Iris pigment epithelial cell (primary cell): ENCODE results near the gene ARHGEF28.

Source experiments
- DNase-seq: peaks from one replicate; pipeline ENCODE4 v3.0.0-alpha.2; 2011; ENCODE audit warnings: low read depth

ARHGEF28 gene

DNA sequence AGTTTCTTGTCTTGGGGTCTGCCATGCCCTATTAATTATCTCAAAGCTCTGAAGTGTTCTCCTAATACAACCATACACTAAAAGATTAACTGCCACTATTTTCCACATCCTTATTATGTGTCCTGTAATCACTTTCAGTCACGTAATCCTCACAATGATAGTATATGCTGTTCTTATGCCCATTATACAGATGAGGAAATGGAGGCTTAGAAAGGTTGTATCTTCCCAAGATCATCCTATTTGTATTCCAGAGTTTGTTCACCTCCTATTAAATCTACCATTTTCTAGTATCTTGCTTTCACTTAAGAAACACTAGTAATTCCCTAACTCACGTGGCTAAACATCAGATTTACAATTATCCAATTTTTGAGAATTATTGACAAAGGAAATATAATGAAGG, 2.9 kb upstream of the ARHGEF28 start:
- no peak for DNase-seq

DNA sequence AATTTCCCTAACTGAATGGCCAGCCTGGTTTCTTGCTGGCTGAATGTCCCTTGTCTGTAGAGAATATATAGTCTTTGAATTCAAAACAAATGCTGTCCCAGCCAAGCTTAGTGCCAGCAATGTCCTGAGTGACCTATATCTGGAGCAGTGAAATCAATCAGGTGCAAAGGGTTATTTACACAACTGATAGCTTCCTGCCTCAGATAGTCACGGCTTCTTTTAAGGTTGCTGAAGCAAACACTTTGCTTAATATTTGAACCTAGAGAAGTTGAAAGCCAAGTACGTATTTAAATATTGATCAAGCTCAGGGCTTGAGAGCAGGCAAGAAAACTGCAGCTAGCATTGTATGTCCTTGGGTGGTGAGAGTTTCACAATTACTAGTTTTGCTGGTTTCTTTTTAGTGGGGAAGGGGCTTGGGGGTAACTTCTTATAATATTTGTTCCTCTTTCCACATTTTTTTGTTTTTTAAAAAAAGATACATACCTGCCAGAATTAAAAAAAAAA, 2.0 kb upstream of the ARHGEF28 start:
- no peak for DNase-seq

DNA sequence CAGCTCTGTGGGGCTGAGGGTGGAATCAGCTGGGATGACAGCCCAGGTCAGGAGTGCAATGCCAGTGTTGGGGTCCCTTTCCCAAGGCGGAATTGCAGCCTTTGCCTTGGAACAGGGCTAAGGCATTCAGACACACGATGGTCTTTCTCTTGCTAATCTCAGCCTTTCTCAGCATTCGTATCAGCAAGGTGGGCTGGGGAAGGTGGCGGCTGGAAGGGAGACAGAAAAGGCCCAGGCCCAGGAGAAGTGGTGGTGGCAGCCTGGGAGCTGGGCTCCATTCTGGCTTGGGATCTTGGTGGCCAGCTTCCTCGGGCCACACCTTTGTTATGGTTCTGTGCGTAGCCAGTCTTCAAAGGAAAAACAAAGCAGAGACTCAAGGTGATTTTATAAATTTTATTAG, 1.1 kb upstream of the ARHGEF28 start:
- DNase-seq = no peak

DNA sequence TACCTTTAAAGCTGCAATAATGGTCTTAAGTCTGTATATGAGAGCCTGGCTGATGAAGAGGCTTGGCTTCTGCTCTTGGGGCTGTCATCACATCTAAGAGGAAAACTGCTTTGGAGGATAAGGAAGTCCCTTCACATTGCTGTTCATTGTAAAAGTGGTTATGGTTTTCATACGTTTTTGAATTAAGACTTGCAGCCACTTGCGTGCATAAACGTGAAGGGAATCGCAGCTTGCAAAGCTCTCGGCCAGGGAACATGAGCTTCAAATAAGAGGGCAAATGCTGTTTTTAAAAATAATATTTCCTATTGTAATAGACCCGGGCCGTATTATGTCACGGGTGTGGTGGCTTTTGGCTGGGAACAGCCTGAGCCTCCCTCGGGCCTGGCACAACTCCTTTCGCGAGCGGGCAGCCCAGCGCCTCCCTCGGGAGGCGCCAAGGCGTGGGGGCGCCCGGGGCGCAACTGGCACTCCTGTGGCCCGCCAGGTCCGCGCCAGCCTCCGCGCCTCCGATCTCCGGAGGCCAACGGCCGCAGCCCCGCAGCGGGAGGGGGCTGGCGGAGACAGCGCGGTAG, 538 bp upstream of the ARHGEF28 start:
- peak; percentile 27 for DNase-seq

DNA sequence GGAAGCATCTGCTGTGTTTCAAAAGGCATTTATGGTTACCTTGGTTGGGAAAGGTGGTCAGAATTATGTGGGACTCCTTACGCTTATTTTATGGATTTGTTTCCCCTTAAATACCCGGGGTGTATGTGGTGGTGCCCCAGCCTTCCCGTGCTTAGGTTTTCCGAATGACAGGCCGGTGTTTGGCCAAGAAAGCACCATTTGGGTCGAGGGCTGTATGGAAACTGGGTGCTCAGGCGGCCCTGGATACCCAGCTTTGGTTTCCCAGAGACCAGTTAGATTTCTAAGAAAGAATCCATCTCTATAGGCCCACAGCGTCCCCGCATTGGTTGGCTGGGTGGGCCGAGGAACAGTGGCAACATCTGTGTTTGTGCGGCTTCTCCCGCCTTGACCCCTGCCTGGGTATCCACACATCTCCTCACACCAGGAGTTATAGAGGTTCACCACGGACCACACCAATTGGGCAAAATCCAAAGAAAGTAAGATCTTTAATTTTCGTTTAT, 868 bp downstream of the ARHGEF28 start:
- DNase-seq = no peak

DNA sequence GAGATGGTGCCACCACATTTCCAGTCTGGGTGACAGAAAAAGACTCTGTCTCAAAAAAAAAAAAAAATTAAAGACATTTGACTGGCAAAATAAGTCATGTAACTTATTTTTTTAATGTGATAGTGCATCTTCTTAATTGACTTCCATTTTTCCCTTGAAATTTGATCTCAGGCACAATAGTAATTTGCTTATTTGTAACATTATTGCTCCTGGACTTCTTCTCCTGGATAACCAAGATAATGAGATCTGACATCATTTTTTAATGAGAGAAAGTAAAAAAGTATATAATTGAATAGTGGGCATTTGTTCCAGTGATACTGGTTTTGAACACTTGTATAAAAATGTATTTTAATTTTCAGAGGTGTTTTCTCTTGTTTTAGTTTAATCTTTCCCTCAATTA, 3.5 kb downstream of the ARHGEF28 start:
- no peak for DNase-seq

DNA sequence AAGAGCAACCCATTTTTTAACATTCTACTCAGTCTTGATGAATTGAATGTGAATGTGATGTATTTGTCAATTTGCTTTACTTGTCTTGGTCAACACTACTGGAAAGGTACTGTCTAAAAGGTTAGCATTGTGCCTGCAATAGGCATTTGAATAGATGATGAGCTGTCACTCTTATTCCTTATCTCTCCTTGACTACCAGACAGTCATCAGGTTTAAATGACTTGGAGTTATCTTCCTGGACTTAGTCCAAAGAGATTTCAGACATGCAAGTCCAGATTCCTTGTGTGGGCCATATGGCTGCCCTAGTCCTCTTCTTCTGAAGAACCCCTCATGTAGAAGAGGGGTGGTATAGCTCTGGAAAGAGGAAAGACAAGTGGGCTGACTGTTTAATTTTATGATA, 4.8 kb downstream of the ARHGEF28 start:
- DNase-seq = no peak

DNA sequence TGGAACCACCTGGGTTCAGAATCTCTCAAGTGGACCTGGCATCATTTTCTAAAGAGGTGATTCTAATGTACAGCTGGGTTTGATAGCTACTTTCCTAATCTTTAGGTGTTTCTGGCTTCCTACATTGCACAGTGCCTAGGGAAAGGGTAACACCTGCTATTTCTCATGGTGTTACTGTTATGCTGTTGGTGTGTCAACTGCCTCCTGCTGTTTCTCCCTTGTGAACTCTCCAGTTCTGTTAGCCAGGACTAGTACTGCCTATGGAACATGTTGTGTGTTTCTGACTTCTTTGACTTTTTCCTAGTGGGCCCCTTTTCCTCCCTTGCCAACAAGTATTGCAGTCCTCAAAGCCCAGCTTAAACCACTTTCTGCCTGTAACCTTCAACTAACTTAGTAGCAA, 5.5 kb downstream of the ARHGEF28 start:
- no peak for DNase-seq

DNA sequence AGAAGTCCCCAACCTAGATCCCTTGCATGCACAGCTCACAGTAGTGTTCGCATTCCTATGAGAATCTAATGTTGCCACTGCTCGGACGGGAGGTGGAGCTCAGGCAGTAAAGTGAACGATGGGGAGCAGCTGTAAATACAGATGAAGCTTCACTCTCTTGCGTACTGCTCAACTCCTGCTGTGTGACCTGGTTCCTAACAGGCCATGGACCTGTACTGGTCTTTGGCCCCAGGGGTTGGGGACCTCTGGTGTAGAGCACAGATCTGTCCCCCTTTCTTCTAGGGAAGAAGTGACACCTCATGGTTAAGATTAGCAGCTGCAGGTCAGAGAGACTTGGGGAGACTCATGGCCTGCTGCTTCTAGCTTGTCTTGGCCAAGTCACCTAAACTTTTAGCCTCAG, 7.1 kb downstream of the ARHGEF28 start:
- no peak for DNase-seq

DNA sequence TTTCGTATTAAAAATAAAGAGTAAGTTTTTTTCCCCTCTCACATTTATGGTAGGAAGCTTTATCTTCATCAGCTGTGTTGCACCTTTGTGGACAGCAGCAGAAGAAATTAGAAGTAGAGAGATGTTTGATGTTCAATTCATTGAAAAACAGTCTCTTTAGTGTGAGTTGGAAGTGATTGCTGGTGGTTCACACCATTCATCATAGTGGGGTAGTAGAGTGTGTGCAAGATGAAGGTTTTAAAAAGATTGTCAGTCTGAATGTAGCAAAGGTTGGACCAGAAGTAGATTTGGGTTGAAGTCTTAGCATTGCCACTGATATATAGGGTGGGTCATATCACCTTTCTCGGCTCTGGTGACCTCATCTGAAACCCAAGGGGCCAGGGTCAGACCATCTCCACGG, 10.4 kb downstream of the ARHGEF28 start:
- no peak for DNase-seq

DNA sequence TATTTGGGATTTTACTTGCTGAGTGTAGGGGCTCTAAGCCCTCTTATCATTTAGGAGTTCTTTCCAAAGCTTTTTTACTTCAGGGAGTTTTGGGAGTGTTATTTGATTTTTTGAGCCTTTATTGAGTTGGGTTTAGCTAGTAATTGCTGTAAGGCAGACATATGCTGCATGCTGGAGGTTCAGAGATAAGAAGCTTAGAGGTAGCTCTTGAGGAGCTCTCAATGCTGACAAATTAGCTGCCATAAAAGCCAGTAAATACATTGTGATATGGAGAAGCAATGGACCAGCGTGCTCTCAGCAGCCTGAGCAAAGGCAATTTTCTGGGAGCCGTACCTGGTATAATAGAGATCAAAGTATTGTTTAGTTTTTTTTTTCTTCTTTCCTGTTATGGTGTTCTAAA, 11.6 kb downstream of the ARHGEF28 start:
- DNase-seq = no peak

DNA sequence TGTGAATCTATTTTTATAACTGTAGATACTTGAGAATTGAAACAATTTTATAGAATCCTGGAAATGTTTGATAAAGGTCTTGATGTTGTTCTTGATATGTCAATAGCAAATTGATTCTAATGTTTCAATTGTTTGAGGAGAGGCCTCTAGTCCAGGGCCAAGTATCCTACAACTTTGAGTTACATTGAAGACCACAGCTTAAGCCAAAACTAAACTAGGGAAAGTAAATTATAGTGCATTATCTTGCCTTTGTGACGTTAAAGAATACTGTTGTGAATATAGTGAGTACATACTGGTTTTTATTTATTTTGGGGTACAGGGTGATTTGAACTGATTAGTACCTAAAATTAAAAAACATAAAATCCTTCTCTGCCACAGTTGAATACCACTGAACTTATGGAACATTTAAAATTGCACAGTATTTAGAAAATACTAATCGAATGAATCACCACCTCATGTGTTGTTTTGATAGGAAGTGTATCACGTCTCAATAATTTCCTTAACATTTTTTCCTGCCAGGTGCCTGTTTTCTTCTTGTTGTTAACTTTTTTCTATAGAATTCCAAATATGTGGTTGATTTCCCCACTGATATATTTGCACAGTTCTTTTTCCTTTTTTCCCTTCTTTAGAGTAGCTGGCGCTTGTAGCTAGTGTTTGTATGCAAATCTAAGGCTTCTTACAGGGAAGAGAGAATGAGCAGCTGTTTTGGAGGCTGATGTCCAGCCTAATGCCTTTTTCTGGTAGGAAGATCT, 12.5 kb downstream of the ARHGEF28 start:
- peak; percentile 88 for DNase-seq

DNA sequence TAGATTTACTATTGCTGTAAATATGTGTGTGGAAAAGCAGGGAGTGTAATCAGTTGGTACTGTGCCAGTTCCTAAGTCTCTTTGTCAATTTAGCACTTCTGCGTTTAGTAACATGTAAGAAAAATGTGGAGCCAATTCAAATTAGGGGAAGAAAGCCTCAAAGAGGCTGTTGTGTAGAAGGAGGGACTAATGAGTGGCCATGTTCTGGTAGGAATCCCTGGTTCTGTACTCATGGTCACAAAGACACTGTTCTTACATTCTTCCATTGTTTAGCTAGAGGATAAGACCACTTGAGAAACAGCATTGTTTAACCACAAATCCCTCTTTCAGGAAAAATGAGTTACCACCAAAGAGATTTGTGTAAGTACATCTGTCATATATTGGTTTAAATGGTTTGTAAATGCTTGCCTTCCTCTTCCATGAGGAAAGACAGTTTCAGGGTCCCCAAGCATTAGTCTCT, 14.9 kb downstream of the ARHGEF28 start:
- DNase-seq = peak; percentile 70

DNA sequence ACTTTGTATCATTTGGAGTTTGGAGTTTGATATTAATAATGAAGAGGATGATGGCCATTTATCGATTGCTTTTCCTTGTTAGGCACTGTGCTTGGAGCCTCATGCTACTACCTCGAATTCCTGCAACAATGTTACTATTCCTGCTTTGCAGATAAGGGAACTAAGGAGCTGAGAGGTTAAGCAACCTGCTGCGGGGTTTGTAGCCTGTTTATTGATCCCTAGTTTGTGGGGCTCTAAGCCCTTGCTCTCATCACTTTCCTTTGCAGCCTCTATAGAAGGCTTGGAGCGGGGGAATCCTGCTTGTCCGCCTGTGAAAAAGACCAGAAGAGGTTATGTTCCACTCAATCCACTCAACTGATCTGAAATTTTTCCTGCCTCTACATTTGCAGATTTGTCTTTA, 15.8 kb downstream of the ARHGEF28 start:
- DNase-seq = no peak

DNA sequence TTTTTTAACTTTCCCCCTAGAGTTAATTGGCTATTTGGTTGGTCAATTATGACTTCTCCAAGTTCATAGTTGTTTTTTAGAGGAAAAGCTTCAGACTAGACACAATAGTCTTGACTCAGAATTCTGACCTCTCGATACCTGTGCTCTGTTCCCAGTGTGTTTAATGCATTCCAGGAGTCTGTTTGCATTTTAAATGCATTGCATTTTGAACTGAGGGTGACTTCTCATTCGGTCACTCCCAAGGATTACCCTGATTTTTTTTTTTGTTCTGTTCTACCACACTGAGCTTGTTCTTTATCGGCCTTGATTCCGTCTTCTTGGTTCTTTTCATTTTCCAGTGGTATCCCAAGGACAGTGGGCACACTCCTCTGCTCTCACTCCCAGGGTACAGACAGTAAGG, 16.3 kb downstream of the ARHGEF28 start:
- peak; percentile 48 for DNase-seq

DNA sequence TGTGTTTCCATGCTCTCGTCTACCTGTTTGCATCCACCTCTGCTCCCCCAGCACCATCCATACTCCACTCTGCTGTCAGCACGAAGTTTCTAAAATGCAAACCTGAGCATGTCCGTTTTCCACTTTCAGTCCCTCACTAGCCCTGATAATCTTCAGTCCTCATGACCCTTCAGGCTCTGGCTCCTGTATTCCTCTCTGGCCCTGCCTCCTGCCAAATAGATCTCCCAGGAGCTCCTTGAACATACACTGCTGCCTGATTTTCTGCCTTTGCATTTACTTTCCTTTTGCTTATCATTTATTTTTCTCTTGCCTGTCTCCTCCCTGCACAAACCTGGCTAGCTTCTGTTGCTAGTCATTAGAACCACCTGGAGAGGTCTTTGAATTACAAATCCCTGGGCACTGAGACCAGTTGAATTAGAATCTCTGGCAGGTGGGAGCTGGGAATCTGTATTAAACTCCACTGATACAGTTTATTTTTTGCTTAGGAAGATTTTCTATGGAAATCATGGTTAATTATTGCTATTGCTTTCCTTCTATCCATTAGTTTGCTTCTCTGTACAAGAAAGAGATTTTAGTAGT, 18.5 kb downstream of the ARHGEF28 start:
- no peak for DNase-seq

DNA sequence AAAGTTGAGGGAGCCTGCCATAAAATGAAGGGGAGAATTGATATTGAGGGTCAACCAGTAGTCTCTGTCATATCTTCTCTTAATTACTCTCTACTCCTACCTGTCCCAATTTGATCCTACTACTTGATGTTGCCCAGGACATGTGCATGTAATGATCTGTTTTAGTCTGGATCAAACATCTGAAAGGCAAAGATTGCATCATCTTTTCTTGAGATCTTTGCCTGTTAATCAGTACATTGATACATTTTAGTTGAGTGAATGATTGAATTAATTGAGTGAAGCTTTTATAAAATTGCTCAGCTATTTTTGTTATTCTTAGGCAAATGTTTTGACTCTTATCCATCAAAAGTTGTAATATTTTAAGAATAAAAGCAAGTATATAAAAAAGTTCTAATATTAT, 21.7 kb downstream of the ARHGEF28 start:
- no peak for DNase-seq

DNA sequence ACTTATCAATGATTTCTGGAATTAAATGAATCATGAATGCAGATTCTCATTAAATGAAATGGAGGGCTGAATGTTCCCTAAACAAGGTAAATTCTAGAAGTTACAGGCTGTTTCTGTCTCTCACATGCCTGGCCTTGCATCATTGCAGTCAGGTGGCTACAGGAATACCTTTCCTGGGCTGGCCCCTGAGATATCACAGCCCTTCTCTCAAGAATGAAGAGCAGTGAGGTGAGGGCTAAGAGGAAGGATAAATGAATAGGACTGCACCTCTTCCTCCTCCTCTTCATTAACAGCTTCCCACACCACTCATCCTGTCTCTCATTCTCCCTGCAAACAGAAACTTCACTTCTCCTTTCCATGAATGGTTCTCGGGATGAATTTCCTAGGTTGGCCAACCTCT, 22.5 kb downstream of the ARHGEF28 start:
- no peak for DNase-seq

DNA sequence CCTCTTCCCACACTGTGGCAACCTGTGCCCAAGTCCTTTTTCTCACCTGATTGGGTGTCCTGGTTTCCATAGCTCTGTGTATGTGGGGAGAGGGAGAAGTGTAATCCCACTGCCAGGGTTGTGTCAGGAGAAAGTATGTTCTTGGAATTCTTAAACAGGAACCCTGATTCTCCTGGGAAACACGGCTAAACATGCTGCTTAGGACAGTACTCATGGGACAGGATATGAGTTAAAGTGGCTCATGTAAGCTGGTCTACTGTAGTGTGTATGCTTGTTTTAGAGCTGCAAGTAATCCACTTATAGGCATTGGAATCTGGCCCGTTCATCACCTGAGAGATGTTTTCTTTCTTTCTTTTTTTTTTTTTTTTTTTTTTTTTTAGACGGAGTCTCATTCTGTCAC, 23.9 kb downstream of the ARHGEF28 start:
- no peak for DNase-seq

DNA sequence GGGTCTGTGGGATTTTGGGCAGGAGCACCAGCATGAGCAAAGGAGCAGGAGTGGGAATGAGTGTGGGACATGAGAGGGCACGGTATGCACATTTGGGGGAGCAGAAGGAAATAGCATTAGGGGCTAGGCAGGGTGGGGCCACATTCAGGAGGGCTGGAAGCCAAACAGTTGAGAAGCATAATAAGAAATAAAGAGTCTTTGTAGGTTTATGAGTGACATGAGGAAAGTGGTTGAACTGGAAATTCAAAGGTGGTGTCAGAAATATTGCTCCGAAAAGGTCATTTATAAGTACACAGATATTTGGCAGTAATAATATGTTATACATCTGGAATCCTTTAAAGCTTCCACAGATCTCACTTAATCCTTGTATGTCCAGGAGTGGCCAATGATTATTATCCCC, 26.4 kb downstream of the ARHGEF28 start:
- DNase-seq = no peak

DNA sequence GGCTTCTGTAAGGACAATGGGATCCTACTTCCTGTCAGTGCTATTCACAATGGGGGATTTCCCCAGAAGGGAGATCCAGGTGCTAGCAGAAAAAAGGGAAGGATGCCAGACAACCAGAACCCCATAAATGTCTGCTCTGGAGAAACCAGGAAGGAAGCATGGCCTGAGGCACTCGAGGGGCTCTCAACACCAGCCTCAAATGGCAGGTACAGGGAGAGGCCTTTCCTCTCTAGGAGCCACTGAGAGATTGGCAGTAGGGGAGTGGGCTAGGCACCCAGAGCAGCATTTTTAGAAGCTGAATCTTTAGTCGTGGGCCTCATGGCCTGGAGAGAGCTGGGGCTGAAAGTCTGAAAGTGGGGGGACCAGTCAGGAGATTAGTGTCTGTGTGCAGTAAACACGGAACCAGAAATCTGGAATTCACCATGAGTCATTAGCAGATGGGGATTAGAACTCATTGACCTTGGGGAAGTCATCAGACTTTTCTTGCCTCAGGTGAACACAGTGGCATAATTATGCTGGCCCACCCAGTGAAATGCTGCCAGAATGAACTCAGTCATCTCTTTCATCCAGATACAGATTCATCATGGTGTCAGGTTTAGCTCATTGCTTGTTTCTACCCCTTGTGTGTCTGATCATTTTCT, 28.3 kb downstream of the ARHGEF28 start:
- DNase-seq = peak; percentile 78

DNA sequence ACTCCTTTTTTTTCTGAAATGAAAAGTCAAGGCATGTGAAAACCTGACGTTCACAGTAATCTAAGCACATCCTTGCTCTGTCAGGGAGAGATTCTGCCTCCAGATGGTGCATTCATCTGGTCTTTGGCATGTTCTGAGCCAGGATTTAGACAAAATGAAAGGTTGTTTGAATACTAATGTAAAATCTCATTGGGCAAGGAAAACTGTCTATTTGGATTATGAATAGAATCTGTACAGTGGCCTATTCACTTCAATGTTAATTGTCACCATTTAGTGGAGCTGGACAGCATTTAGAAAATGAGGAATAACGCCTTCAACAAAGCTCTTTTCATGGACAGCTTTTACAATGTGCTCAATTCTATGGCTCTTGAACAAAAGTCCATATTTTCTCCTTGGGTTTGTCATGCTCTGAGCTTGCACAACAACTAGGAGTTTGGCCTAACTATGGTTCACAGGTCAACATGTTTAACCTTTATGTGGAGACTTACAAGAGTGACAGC, 28.9 kb downstream of the ARHGEF28 start:
- no peak for DNase-seq
